AG04449 (cell line): ENCODE results near the gene PCSK1.

Source experiments
- CTCF ChIA-PET: fragments of 350-600 bp; formaldehyde crosslinking; extraction: SDS; loops from one replicate; lab custom pipeline; 2021; ENCODE audit warnings: antibody characterized with exemption; lab: Yijun Ruan, JAX
- POLR2A ChIA-PET: fragments of 400-600, 350-600 bp; formaldehyde crosslinking; extraction: SDS; loops from one replicate; lab custom pipeline; 2020; ENCODE audit warnings: antibody characterized with exemption, inconsistent platforms; lab: Yijun Ruan, JAX
- DNase-seq: peaks from one replicate; pipeline ENCODE4 v3.0.0-alpha.2; 2010; ENCODE audit warnings: low read depth, low spot score
- H3K4me3 ChIP-seq: 2 replicates; pipeline ENCODE4 v1.5.1; 2011; ENCODE audit warnings: low read depth, mild to moderate bottlenecking, control low read depth, low read length
- TF ChIP-seq, protein P1 (sequence below): IDR thresholded peaks from one replicate; pipeline ENCODE4 v1.5.1; 2011; ENCODE audit warnings: mild to moderate bottlenecking, moderate library complexity, low read length, control low read depth, inconsistent platforms; ENCODE audit not compliant: insufficient read depth; ENCODE audit errors: missing control alignments

The PCSK1 gene

GRCh38 chr5:96384353-96384752 lies 48.7 kb downstream of the PCSK1 start:
- ChIA-PET CTCF (interaction anchor here (2.0 kb wide), 1 partner anchor 217 kb away, joined by 8 read pairs; no protein-coding TSS in a partner anchor), POLR2A (no interaction called here)
- DNase-seq, result peak; percentile 33
- TF ChIP-seq, protein P1, sequence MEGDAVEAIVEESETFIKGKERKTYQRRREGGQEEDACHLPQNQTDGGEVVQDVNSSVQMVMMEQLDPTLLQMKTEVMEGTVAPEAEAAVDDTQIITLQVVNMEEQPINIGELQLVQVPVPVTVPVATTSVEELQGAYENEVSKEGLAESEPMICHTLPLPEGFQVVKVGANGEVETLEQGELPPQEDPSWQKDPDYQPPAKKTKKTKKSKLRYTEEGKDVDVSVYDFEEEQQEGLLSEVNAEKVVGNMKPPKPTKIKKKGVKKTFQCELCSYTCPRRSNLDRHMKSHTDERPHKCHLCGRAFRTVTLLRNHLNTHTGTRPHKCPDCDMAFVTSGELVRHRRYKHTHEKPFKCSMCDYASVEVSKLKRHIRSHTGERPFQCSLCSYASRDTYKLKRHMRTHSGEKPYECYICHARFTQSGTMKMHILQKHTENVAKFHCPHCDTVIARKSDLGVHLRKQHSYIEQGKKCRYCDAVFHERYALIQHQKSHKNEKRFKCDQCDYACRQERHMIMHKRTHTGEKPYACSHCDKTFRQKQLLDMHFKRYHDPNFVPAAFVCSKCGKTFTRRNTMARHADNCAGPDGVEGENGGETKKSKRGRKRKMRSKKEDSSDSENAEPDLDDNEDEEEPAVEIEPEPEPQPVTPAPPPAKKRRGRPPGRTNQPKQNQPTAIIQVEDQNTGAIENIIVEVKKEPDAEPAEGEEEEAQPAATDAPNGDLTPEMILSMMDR, result no peak
- H3K4me3 ChIP-seq, result no peak overlapping the region

GRCh38 chr5:96381526-96381925 lies 51.5 kb downstream of the PCSK1 start:
- TF ChIP-seq, protein P1, result no peak
- no peak overlapping the region for H3K4me3 ChIP-seq
- no peak for DNase-seq
- POLR2A ChIA-PET, result no interaction called here
- CTCF ChIA-PET, result interaction anchor here (0.8 to 1.2 kb wide), 2 partner anchors 167 to 221 kb away, joined by 3 read pairs; no protein-coding TSS in a partner anchor

DNA sequence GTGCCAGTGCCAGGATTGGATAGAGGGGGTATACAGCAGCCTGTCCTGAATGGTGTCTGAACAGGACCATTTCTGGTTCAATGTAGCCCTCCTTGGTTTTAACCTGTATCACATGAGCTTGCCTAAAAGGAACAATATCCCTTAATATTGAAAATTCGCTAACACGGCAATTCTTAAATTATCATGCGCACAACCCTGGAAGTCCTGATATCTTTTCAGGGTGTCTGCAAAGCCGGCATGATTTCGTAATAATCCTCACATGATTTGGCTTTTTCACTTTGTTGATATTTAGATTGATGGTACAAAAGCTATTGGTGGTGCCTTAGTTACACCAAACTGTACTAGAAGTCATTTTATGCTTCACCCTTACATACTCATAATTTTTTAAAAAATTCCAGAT lies 53.2 kb downstream of the PCSK1 start:
- ChIA-PET CTCF (no interaction called here), POLR2A (no interaction called here)
- no peak overlapping the region for H3K4me3 ChIP-seq
- no peak for DNase-seq
- TF ChIP-seq, protein P1, result no peak

- ChIA-PET POLR2A (no interaction called here), CTCF (no interaction called here)
- no peak for DNase-seq
- TF ChIP-seq, protein P1, result no peak
- no peak overlapping the region for H3K4me3 ChIP-seq
These were observed 55.5 kb downstream of the PCSK1 start for GRCh38 chr5:96377597-96377996.

GRCh38 chr5:96377167-96377566 lies 55.9 kb downstream of the PCSK1 start:
- TF ChIP-seq, protein P1, result no peak
- no peak for DNase-seq
- no peak overlapping the region for H3K4me3 ChIP-seq
- ChIA-PET CTCF (no interaction called here), POLR2A (no interaction called here)

GRCh38 chr5:96374653-96375052 lies 58.4 kb downstream of the PCSK1 start:
- H3K4me3 ChIP-seq, result no peak overlapping the region
- ChIA-PET POLR2A (no interaction called here), CTCF (interaction anchor here (0.9 to 1.8 kb wide), 2 partner anchors 29 to 227 kb away, joined by 5 read pairs; no protein-coding TSS in a partner anchor)
- no peak for DNase-seq
- TF ChIP-seq, protein P1, result no peak
